GM12865 (cell line): ENCODE results near the gene PCDH9.

Experiments used
- DNase-seq: peaks from one replicate; pipeline ENCODE4 v3.0.0; 2010; ENCODE audit warnings: low read depth
- H3K4me3 ChIP-seq: 2 replicates; pipeline ENCODE4 v1.5.1; 2011; ENCODE audit warnings: mild to moderate bottlenecking, low read depth, low read length, control low read depth
- TF ChIP-seq, protein P1 (sequence below): IDR thresholded peaks from 2 replicates; pipeline ENCODE4 v1.5.1; 2011; ENCODE audit warnings: low read length, control low read depth, low read depth, inconsistent platforms; ENCODE audit not compliant: insufficient read depth; ENCODE audit errors: missing control alignments

PCDH9 gene

DNA sequence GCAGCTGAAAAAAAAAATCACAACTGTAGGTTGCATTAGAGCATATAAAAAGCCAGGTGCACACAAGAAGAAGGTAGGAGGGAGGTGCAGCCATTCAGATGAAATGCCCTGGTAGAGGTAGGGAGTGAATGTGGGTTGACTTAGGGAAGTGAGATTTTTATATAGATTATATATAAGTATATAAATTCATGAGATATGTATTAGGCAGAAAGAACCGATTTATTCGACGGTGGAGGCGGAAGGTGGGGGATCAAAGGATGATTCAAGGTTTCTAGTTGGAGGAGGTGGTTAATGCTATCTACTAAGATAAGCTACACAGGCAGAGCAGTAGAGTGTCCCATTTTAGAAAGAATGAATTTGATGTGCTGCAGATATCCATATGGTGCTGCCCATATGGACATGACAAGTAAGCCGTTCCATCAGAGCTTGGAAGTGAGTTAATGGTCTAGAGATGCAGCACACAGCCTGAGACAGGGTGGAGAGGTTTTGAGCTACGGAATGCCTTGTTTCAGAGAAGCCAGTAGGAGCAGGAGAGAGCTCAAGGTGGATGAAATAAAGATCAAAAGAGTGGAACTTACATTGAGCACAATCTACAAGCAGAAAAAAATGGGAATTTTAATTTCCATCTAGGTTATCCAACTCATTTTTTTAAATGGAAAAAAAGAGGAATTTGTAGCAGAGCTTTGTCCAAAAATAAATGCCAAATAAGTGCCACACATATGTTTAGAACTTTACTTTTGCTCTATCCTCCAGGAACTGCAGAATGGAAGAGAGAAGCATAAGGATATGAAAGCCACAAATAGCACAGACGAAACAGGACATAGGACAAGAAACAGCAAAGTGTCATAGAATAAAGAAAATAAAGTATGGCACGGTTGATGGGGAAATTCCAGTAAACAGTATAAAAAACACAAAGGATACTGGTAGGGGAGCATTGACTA is 177.3 kb downstream of the PCDH9 start:
- TF ChIP-seq, protein P1, sequence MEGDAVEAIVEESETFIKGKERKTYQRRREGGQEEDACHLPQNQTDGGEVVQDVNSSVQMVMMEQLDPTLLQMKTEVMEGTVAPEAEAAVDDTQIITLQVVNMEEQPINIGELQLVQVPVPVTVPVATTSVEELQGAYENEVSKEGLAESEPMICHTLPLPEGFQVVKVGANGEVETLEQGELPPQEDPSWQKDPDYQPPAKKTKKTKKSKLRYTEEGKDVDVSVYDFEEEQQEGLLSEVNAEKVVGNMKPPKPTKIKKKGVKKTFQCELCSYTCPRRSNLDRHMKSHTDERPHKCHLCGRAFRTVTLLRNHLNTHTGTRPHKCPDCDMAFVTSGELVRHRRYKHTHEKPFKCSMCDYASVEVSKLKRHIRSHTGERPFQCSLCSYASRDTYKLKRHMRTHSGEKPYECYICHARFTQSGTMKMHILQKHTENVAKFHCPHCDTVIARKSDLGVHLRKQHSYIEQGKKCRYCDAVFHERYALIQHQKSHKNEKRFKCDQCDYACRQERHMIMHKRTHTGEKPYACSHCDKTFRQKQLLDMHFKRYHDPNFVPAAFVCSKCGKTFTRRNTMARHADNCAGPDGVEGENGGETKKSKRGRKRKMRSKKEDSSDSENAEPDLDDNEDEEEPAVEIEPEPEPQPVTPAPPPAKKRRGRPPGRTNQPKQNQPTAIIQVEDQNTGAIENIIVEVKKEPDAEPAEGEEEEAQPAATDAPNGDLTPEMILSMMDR, result no peak
- no peak for DNase-seq
- no peak overlapping the region for H3K4me3 ChIP-seq

DNA sequence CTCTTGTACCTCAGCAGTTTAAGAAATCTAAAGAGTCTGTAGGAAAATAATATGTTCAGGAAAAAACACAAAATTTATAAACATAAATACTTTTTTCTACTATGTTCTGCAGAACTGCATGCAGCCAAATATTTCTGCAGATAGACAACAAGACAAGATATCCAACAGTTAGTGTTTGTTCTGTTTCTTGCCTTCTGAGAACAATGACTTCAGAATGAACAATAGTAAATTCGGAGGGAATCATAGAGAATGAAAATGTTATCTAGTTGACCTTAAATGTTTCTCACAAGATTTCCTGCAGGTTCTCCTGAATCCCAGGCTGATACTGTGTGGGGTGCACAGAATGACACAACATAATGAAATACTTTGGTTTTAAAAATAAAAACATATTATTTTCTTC is 180.4 kb downstream of the PCDH9 start:
- H3K4me3 ChIP-seq, result no peak overlapping the region
- TF ChIP-seq, protein P1, result no peak
- no peak for DNase-seq

DNA sequence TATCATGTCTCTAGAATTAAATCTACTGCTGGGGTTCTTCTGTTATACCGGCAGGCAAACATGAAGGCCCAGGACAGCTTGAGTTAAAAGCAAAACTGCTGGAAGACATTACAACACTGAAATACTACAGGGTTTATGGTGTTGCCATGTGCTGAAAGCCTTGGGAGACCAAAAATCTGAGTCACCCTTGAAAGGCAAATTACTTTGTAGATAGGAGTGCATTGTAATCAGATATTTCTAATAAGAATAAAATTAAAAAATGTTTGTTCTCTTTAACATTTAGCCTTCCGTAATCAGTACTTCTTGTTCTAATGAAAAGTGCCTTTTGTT is 181.3 kb downstream of the PCDH9 start:
- TF ChIP-seq, protein P1, result no peak
- no peak for DNase-seq
- H3K4me3 ChIP-seq, result no peak overlapping the region

DNA sequence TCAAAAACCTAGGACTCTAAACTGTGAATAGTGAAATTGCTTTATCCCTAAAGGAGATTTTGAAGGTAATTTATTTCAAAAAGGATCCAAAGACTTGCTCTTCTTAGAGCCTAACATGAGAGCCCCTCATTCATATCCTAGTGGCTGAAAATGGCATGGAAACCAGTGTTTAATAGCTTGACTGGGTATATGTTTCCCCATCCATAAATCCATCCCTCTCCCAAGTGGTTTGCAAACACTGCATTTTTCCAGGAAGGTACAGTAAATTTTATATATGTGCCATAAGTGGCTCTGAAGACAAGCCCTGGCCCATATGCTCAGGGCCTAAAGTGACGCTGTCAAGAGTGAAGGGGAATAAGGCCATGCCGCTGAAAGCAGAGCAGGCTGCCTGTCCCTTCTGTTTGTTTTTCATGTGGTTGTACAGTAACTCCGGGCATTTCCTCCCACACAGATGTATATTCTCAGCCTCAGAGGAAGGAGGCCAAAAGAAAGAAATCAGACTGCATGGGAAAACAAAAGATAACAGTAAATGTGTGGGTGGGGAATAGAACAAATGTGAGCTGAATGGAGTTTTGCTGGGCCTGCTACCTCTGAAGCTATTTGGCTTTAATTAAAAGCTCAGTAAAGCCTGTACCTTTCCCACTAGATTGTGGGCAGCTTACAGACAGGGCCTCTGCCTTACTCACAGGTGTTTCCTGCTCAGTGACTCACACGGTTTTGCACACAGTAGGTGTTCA is 181.9 kb downstream of the PCDH9 start:
- peak; percentile 6 for DNase-seq
- TF ChIP-seq, protein P1, result no peak
- no peak overlapping the region for H3K4me3 ChIP-seq

DNA sequence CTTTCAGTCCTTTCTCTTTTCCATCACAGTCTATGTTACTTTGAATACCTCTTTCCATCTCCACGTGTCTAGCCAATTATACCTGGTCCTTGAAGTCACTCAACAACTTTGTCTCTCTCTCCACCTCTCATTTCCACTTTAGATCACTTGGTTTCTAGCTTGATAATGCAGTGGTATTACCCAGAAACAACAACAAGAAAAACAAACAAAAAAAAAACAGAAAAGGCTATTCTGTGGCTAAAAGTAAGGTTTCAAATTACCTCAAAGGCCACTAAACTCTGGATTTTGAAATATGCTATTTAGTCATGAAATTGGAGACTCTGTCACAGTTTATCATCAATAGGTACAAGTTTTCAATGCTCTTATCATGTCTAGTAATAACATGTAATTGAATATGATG is 184.8 kb downstream of the PCDH9 start:
- TF ChIP-seq, protein P1, result no peak
- no peak overlapping the region for H3K4me3 ChIP-seq
- no peak for DNase-seq

DNA sequence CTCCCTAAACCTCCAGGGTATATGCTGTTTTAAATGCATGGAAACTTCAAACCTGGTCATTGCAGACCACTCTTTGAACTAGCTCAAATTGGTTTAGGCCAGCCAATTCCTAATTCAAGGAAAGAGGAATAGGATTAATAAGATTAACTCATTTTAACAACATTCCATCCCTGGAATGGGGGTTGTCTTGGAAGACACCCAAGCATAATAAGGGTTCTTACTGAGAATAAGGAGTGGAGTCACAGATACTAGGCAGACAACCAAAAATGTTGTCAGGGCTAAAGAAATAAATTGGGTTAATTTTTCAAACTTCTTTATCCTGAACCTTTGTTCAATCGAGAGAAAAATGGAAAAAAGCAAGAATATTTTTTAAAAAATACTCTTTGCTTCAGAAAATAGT is 186.2 kb downstream of the PCDH9 start:
- no peak overlapping the region for H3K4me3 ChIP-seq
- TF ChIP-seq, protein P1, result no peak
- no peak for DNase-seq
